Cardiac muscle cell (in vitro differentiated cells and primary cell): ENCODE data around the gene TMEM108. TPM values are rescaled to one million over a fixed set of nuclear protein-coding genes. Genes with fewer than 3 reads are reported as not detected.

Experiments
- DNase-seq, 2 donors: peaks; one replicate each; pipeline versions ENCODE4 v3.0.0 to v3.0.0-alpha.2; 2010 to 2017; ENCODE audit warnings: low read depth in 1 of 2, low spot score in 1 of 2
- H3K27ac ChIP-seq: fragments of 200-600 bp; sonication (generic); 2 replicates; pipeline ENCODE4 v1.5.1; 2016
- H3K27me3 ChIP-seq: fragments of 200-600 bp; sonication (generic); 2 replicates; pipeline ENCODE4 v1.6.0; 2016; ENCODE audit warnings: control low read depth
- H3K36me3 ChIP-seq: fragments of 200-600 bp; sonication (generic); 2 replicates; pipeline ENCODE4 v1.5.1; 2016; ENCODE audit warnings: control low read depth
- H3K4me1 ChIP-seq: fragments of 200-600 bp; sonication (generic); 2 replicates; pipeline ENCODE4 v1.8.1; 2017; ENCODE audit warnings: low read depth, mild to moderate bottlenecking, mixed run types
- H3K4me3 ChIP-seq: fragments of 200-600 bp; sonication (generic); 2 replicates; pipeline ENCODE4 v1.5.1; 2016; ENCODE audit warnings: mild to moderate bottlenecking
- H3K9me3 ChIP-seq: fragments of 200-600 bp; sonication (generic); 2 replicates; pipeline ENCODE4 v1.5.1; 2017; ENCODE audit warnings: low read depth, mild to moderate bottlenecking, control low read depth
- polyA plus RNA-seq: library from polyadenylated mRNA; unstranded; fragments of >200 nt; fragmentation: Nextera tagmentation; extraction: Ambion mirVana; gene quantifications from 2 replicates; pipeline ENCODE4 v1.2.1, GENCODE V29; 2016
- total RNA-seq: library from RNA; depleted of rRNA; stranded (reverse); fragments of >200 nt; gene quantifications from 2 replicates; pipeline ENCODE4 v1.2.3, GENCODE V29; 2016
- TF ChIP-seq, protein P1 (sequence below): IDR thresholded peaks from 2 replicates; pipeline ENCODE4 v1.5.1; 2012; ENCODE audit warnings: low read depth, mild to moderate bottlenecking, low read length

The TMEM108 gene
- total and polyA plus RNA-seq, 2 experiments from 2014 or later = 1.0 to 1.6 TPM

DNA sequence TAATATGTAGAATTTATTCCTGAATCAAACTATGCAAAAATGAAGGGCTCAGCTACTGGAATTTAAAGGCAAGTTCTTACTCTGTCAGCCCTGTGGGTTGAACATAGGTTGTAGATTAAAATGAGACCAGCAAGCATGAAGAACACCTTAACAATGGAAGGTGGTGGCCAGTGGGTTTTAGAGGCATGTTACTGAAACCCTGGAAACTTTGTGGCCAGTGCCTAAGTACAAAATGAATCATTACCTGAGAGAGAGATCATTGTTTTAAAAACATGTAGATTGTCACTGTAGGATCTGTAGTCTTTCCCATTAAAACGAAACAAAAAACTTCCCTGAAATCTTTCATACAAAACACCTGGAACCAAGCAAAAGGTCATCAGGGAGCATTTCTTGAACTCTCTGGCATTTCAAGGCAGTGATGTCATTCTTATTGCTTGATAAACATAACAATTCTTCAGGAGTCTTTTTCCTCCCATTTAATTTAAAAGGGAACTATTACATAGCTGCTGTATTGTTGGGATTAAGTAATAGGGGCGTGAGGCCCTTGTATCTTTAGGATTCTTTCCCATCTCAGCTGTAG, 51.8 kb downstream of the TMEM108 start:
- no peak for DNase-seq
- Histone ChIP-seq H3K4me3 (no peak overlapping the region), H3K4me1 (no peaks in the 10 kb centered on the region), H3K27ac (no peak overlapping the region), H3K9me3 (no peaks in the 10 kb centered on the region), H3K27me3 (no peaks in the 10 kb centered on the region), H3K36me3 (no peaks in the 10 kb centered on the region)
- TF ChIP-seq, protein P1, sequence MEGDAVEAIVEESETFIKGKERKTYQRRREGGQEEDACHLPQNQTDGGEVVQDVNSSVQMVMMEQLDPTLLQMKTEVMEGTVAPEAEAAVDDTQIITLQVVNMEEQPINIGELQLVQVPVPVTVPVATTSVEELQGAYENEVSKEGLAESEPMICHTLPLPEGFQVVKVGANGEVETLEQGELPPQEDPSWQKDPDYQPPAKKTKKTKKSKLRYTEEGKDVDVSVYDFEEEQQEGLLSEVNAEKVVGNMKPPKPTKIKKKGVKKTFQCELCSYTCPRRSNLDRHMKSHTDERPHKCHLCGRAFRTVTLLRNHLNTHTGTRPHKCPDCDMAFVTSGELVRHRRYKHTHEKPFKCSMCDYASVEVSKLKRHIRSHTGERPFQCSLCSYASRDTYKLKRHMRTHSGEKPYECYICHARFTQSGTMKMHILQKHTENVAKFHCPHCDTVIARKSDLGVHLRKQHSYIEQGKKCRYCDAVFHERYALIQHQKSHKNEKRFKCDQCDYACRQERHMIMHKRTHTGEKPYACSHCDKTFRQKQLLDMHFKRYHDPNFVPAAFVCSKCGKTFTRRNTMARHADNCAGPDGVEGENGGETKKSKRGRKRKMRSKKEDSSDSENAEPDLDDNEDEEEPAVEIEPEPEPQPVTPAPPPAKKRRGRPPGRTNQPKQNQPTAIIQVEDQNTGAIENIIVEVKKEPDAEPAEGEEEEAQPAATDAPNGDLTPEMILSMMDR = no peak

DNA sequence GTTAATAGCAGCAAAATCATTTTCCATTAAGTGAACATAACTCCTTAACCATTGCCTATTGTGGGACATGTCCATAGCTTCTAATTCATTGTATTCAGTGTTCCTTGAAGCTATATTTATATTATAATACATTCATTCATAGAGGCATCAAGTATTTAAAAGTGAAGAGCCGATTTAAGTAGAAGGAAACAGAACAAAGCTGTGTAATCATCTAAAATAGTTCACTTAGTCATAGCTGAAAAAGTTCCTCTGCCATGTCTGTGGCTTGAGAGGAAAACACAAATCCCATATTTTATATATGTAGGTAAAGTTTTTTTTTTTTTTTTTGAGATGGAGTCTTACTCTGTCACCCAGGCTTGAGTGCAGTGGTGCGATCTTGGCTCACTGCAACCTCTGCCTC, 54.5 kb downstream of the TMEM108 start:
- Histone ChIP-seq H3K4me1 (no peaks in the 10 kb centered on the region), H3K4me3 (no peak overlapping the region), H3K36me3 (no peaks in the 10 kb centered on the region), H3K27me3 (no peaks in the 10 kb centered on the region), H3K27ac (no peak overlapping the region), H3K9me3 (no peaks in the 10 kb centered on the region)
- no peak for DNase-seq
- TF ChIP-seq, protein P1 = no peak

DNA sequence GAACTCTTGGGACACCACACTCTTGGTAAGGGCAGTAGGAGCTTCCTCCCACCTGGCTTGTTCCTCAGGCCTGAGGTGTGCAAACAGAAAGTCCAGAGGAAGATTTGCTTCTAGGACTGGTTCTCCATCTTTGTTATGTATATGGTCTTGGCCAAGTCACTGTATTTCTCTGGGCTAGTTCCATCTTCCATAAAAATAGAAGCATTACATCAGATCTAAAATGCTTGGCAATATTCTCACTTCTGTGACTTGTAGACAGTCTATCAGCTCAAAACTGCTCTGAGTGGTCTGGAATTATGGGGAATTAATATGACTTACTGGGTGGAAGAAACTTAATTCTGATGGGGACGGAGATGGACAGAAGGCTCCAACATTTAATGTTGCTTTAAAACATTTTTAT, 55.2 kb downstream of the TMEM108 start:
- DNase-seq = no peak
- Histone ChIP-seq H3K9me3 (no peaks in the 10 kb centered on the region), H3K4me1 (no peaks in the 10 kb centered on the region), H3K4me3 (no peak overlapping the region), H3K27me3 (no peaks in the 10 kb centered on the region), H3K36me3 (no peaks in the 10 kb centered on the region), H3K27ac (no peak overlapping the region)
- TF ChIP-seq, protein P1 = no peak

DNA sequence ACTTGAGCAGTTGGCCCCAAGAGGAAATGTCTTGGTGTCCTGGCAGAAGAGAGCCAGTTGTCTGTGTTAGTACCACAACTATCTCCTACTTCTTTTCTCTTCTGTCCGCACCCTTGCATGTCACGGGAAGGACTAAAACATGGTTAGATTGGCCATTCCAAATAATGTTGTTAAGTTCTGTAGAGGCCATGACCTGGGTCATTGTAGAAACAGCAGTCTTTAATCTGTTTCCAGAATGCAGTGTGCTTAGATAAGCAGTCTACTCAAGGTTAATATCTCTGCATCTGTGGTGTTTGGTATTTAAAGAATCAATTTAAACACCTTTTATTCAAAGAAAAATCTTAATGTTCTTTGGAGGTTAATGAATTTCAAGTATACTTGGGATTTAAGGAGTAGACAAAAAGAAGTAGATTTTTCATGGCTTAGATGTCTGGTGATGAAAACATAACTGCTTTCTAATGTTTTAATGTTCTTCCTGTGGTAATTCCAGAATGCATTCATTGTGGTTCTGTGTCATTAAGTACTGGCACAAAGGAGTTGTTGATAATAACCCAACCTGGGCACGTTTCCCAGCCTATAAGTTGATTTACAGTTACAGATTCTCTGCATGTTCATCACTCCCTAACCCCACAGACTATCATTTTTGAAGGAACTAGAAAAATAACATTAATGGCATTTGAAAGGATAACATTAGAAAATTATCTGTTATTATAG, 58.9 kb downstream of the TMEM108 start:
- H3K4me1 ChIP-seq = no peaks in the 10 kb centered on the region
- TF ChIP-seq, protein P1 = no peak
- H3K4me3 ChIP-seq = no peak overlapping the region
- no peaks in the 10 kb centered on the region for H3K27me3 ChIP-seq
- DNase-seq = peak in 1 of 2 donors; percentile 71
- no peak overlapping the region for H3K27ac ChIP-seq
- no peaks in the 10 kb centered on the region for H3K36me3 ChIP-seq
- no peaks in the 10 kb centered on the region for H3K9me3 ChIP-seq

DNA sequence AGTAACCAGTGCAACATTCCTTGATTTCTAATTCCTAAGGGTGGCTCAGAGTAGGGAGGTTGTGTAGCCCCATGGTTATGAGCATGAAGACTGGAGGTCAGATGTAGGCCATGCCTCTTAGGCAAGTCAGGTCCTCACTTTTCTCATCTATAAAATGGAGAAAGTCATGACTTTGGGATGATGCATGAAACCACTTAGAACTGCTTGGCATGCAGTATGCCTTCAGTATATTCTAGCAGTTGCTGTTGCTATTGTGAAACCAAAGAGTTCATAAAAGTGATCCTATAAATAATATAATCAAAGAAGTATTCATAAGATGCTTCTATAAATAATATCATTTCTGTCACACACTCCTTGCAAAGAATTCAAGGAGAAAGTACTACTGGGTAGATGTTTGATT, 65.5 kb downstream of the TMEM108 start:
- DNase-seq = no peak
- H3K4me3 ChIP-seq = no peak overlapping the region
- TF ChIP-seq, protein P1 = no peak

More for the DNA sequence above, 65.5 kb downstream of the TMEM108 start:
- no peak overlapping the region for H3K27ac ChIP-seq
- no peaks in the 10 kb centered on the region for H3K4me1 ChIP-seq
- no peaks in the 10 kb centered on the region for H3K27me3 ChIP-seq
- H3K9me3 ChIP-seq = no peaks in the 10 kb centered on the region
- H3K36me3 ChIP-seq = no peaks in the 10 kb centered on the region
